ENCODE results near the gene SIK3.

Gene SIK3

DNA sequence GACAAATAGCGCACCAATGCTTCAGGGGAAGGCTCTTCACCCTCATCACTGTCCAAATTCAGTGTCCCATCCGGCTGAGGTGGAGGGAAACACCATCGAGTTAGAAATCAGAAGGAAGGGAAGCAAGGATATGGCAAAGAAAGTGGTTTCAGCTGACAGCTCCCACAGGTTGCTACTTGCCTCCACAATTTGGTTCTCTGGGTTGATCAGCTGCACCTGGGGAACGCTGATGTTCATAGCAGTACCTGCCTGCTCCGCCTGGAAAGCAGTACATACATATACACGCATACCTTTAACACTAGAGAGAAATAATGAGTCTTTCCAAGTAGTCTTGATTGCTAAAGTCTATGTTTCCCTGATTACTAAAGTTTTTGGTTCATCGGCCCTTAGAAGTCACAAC is 223.0 kb downstream of the SIK3 start:
- no peaks in the 10 kb centered on the region for H3K4me1 ChIP-seq (ENCODE audit: control insufficient read depth, insufficient read depth, low read length)
- no peaks in the 10 kb centered on the region for H3K9me3 ChIP-seq (ENCODE audit: control insufficient read depth, insufficient read depth, low read length)
- H3K27me3 ChIP-seq (ENCODE audit: control insufficient read depth, insufficient read depth, low read length) = no peaks in the 10 kb centered on the region
- no peak overlapping the region for H3K4me3 ChIP-seq (ENCODE audit: low read depth, low read length)
- H3K9ac ChIP-seq (ENCODE audit: low read depth, low read length) = no peak overlapping the region
- H3K36me3 ChIP-seq (ENCODE audit: control insufficient read depth, insufficient read depth, low read length) = peaks cover 59% of the 10 kb centered on the region
- no peak overlapping the region for H3K27ac ChIP-seq (ENCODE audit: low read depth, low read length)

DNA sequence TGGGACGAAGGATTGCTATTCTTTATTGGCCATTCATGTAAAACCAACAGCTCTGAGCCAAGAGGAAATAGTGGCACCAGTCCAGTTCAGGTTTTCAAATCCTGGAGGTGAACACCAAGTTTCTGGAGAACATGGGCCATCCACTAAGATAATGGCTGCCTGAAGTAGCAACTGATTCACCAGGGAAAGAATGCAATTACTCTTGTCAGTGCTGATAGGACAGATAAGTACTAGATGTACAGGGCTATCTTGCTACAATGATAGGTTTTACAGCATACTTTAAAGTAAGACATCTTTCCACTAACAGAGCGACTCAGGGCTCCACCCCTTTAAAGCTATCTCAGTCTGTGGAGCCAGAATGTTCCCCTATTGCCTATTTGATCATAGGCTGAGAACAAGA is 224.0 kb downstream of the SIK3 start:
- Histone ChIP-seq H3K4me1 (ENCODE audit: control insufficient read depth, insufficient read depth, low read length) (no peaks in the 10 kb centered on the region), H3K36me3 (ENCODE audit: control insufficient read depth, insufficient read depth, low read length) (peaks cover 68% of the 10 kb centered on the region), H3K9ac (ENCODE audit: low read depth, low read length) (no peak overlapping the region), H3K4me3 (ENCODE audit: low read depth, low read length) (no peak overlapping the region), H3K27me3 (ENCODE audit: control insufficient read depth, insufficient read depth, low read length) (no peaks in the 10 kb centered on the region), H3K9me3 (ENCODE audit: control insufficient read depth, insufficient read depth, low read length) (no peaks in the 10 kb centered on the region), H3K27ac (ENCODE audit: low read depth, low read length) (no peak overlapping the region)

DNA sequence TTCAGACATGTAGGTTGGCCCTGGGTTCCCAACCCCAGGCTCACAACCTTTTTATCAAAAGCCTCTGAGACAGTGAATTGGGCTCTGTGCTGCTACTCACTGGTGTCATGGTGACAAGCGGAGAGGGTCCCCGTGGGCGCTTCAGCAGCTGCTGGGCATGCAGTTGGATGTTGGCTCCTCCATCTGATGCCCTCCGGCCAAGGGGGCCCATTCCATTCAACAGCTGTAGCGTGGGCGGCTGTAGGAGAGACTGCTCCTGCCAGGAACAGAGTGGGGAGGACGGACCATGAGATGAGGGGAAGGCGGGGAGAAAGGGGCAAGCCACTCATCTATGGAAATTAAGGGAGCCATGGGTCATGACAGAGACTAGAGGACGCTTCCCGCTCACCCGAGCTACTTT is 224.8 kb downstream of the SIK3 start:
- H3K9ac ChIP-seq (ENCODE audit: low read depth, low read length) = no peak overlapping the region
- no peaks in the 10 kb centered on the region for H3K9me3 ChIP-seq (ENCODE audit: control insufficient read depth, insufficient read depth, low read length)
- H3K4me3 ChIP-seq (ENCODE audit: low read depth, low read length) = no peak overlapping the region
- no peak overlapping the region for H3K27ac ChIP-seq (ENCODE audit: low read depth, low read length)
- no peaks in the 10 kb centered on the region for H3K4me1 ChIP-seq (ENCODE audit: control insufficient read depth, insufficient read depth, low read length)
- H3K36me3 ChIP-seq (ENCODE audit: control insufficient read depth, insufficient read depth, low read length) = peaks cover 73% of the 10 kb centered on the region
- no peaks in the 10 kb centered on the region for H3K27me3 ChIP-seq (ENCODE audit: control insufficient read depth, insufficient read depth, low read length)

DNA sequence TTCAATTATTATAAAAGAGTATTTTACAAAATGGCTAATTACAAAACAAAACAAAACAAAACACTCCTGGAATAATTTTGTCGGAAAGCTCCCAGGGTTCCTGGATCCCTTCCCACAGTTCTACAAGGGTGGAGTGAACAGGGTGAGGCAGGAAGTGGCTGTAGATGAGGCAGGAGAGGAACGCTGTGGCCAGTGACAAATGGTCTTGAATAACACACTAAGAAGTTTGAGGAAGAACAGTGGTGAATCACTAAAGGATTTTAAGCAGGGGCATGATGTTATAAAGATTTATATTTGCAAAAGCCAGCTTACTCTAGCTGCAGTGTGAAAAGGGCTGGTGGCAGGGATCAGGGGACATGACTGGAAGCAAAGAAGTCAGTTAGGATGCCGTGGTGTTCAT is 227.0 kb downstream of the SIK3 start:
- Histone ChIP-seq H3K27ac (ENCODE audit: low read depth, low read length) (no peak overlapping the region), H3K9ac (ENCODE audit: low read depth, low read length) (no peak overlapping the region), H3K4me1 (ENCODE audit: control insufficient read depth, insufficient read depth, low read length) (no peaks in the 10 kb centered on the region), H3K9me3 (ENCODE audit: control insufficient read depth, insufficient read depth, low read length) (no peaks in the 10 kb centered on the region), H3K27me3 (ENCODE audit: control insufficient read depth, insufficient read depth, low read length) (no peaks in the 10 kb centered on the region), H3K4me3 (ENCODE audit: low read depth, low read length) (no peak overlapping the region), H3K36me3 (ENCODE audit: control insufficient read depth, insufficient read depth, low read length) (peaks cover 90% of the 10 kb centered on the region)

DNA sequence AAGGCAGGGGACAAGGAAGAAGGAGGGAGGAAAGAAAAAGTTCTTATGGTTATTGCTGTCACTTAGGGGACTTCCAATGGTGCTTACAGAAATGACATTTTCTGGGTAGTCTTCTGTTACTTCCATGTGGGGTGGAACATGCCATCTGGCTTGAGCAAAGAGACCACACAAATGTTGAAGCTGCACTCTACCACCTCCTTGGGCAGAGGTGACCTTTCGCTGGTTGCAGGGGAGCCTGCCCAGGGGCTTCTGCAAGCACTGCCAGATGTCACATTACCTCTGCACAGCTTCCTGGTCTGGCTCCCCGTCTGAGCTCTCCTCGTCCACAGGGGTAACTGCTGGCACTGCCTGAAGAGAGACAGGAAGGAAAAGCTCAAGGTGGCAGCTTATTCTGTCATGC is 228.2 kb downstream of the SIK3 start:
- H3K27me3 ChIP-seq (ENCODE audit: control insufficient read depth, insufficient read depth, low read length) = no peaks in the 10 kb centered on the region
- no peak overlapping the region for H3K27ac ChIP-seq (ENCODE audit: low read depth, low read length)
- no peaks in the 10 kb centered on the region for H3K9me3 ChIP-seq (ENCODE audit: control insufficient read depth, insufficient read depth, low read length)
- H3K4me1 ChIP-seq (ENCODE audit: control insufficient read depth, insufficient read depth, low read length) = no peaks in the 10 kb centered on the region
- no peak overlapping the region for H3K4me3 ChIP-seq (ENCODE audit: low read depth, low read length)
- peaks cover 92% of the 10 kb centered on the region for H3K36me3 ChIP-seq (ENCODE audit: control insufficient read depth, insufficient read depth, low read length)
- H3K9ac ChIP-seq (ENCODE audit: low read depth, low read length) = no peak overlapping the region

DNA sequence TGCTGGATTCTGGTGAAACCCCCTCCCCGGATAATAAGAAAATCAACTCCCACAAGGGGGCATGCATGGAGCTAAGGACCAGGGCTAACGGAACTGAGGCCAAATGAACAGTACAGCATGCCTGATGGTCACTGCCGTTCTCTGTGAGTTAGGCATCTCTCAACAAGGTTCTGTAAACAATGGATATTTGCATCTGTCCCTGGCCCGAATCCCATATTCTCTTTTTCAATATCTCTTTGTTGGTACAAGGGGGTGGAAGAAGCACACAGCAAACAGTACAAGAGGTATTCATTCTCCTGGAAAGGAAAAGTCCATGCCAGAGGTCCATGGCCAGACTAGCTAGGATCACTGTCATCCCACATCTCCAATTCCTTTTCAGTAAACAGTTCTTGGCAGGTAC is 228.6 kb downstream of the SIK3 start:
- Histone ChIP-seq H3K36me3 (ENCODE audit: control insufficient read depth, insufficient read depth, low read length) (peaks cover 92% of the 10 kb centered on the region), H3K9ac (ENCODE audit: low read depth, low read length) (no peak overlapping the region), H3K27ac (ENCODE audit: low read depth, low read length) (no peak overlapping the region), H3K4me1 (ENCODE audit: control insufficient read depth, insufficient read depth, low read length) (no peaks in the 10 kb centered on the region), H3K27me3 (ENCODE audit: control insufficient read depth, insufficient read depth, low read length) (no peaks in the 10 kb centered on the region), H3K9me3 (ENCODE audit: control insufficient read depth, insufficient read depth, low read length) (no peaks in the 10 kb centered on the region), H3K4me3 (ENCODE audit: low read depth, low read length) (no peak overlapping the region)

DNA sequence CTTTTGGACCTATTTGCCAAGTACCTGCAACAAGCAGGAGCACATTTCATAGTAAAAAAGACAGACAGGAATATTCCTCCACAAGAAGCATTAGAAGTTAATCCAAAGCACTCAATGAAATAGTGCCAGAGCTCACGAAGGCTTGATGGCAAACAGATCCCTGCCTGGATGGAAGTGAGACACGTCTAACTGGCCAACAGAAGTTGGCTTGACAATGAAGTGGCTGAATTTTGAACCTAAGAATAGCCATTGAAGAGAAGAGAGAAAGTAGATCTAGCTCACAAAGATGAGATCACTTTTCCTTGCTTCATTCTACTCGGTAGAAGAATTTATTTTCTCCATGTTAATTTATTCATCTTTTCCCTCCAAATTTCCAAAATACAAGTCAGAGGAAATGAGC is 230.2 kb downstream of the SIK3 start:
- Histone ChIP-seq H3K9me3 (ENCODE audit: control insufficient read depth, insufficient read depth, low read length) (no peaks in the 10 kb centered on the region), H3K36me3 (ENCODE audit: control insufficient read depth, insufficient read depth, low read length) (peaks cover 92% of the 10 kb centered on the region), H3K27me3 (ENCODE audit: control insufficient read depth, insufficient read depth, low read length) (no peaks in the 10 kb centered on the region), H3K4me1 (ENCODE audit: control insufficient read depth, insufficient read depth, low read length) (no peaks in the 10 kb centered on the region), H3K4me3 (ENCODE audit: low read depth, low read length) (no peak overlapping the region), H3K9ac (ENCODE audit: low read depth, low read length) (no peak overlapping the region), H3K27ac (ENCODE audit: low read depth, low read length) (no peak overlapping the region)

DNA sequence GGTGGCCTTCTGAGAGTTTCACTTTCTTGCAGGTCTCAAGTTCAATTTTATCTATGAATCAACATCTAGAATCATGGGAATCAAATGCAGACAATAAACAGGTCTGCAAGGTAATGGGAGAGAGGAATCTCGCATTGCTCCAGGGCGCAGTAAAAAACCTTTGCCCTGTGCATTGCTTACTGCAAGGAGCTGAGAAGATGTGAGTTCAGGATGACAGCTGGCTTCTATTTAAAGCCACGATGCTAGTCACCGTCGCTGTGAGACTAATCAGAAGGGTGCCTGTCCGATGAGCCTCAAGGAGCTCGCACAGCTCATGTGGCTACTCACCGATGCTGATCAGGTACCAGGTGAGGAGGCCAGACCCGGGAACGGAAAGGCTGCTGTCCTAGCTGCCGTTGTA is 230.6 kb downstream of the SIK3 start:
- H3K27me3 ChIP-seq (ENCODE audit: control insufficient read depth, insufficient read depth, low read length) = no peaks in the 10 kb centered on the region
- H3K4me1 ChIP-seq (ENCODE audit: control insufficient read depth, insufficient read depth, low read length) = no peaks in the 10 kb centered on the region
- no peak overlapping the region for H3K9ac ChIP-seq (ENCODE audit: low read depth, low read length)
- H3K4me3 ChIP-seq (ENCODE audit: low read depth, low read length) = no peak overlapping the region
- H3K36me3 ChIP-seq (ENCODE audit: control insufficient read depth, insufficient read depth, low read length) = peaks cover 89% of the 10 kb centered on the region
- no peaks in the 10 kb centered on the region for H3K9me3 ChIP-seq (ENCODE audit: control insufficient read depth, insufficient read depth, low read length)
- H3K27ac ChIP-seq (ENCODE audit: low read depth, low read length) = no peak overlapping the region

DNA sequence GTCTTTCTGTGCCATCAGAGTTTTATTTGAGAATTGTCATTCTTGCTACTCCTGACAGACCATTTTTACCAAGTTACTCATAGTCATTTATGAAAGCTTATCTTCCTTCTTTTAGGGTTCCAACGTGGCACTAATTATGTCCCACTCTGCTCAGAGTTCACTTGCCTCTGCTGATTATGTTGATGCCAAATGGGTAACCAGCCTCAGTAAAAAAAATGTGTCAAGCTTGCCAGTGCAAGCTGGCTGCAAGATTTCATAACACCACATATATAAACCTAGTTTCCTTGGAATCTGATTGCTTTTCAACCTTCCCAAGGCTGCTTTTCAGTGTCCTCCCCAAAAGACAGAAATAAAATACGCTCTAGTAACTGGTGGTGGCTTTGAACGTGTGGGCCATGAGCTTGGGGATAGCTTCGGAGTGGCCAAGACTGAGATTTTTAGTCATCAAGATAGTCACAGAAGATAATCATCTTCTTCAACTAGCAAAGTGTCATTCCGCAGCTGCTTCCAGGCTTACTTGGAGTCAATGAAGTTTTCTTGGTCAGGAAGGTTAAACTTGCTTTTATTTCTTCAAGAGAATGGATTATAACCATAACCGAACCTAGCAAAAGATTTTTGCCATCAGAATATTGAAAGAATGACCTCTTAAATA is 231.3 kb downstream of the SIK3 start:
- Histone ChIP-seq H3K4me3 (ENCODE audit: low read depth, low read length) (no peak overlapping the region), H3K27ac (ENCODE audit: low read depth, low read length) (no peak overlapping the region), H3K27me3 (ENCODE audit: control insufficient read depth, insufficient read depth, low read length) (no peaks in the 10 kb centered on the region), H3K9me3 (ENCODE audit: control insufficient read depth, insufficient read depth, low read length) (no peaks in the 10 kb centered on the region), H3K9ac (ENCODE audit: low read depth, low read length) (no peak overlapping the region), H3K4me1 (ENCODE audit: control insufficient read depth, insufficient read depth, low read length) (no peaks in the 10 kb centered on the region), H3K36me3 (ENCODE audit: control insufficient read depth, insufficient read depth, low read length) (peaks cover 89% of the 10 kb centered on the region)

DNA sequence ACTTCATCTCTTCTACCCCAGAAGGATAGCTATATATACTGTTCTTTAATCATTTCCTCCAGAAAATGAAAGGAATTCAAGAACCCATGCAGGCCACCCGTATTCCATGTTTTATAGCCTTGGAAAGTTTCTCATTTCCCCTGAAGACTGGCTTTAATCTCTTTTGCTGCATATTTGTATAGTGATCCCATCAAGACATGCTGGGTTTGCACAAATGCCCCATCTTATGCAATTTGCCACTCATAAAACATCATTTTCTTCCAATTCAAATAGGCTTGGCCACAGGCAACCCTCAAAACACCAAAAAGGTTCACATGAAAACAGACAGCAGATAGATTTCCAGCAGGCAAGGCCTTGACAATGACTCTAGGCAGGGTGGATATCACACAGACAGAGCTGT is 232.5 kb downstream of the SIK3 start:
- no peaks in the 10 kb centered on the region for H3K27me3 ChIP-seq (ENCODE audit: control insufficient read depth, insufficient read depth, low read length)
- H3K9me3 ChIP-seq (ENCODE audit: control insufficient read depth, insufficient read depth, low read length) = no peaks in the 10 kb centered on the region
- H3K9ac ChIP-seq (ENCODE audit: low read depth, low read length) = no peak overlapping the region
- no peak overlapping the region for H3K4me3 ChIP-seq (ENCODE audit: low read depth, low read length)
- H3K4me1 ChIP-seq (ENCODE audit: control insufficient read depth, insufficient read depth, low read length) = no peaks in the 10 kb centered on the region
- H3K27ac ChIP-seq (ENCODE audit: low read depth, low read length) = no peak overlapping the region
- H3K36me3 ChIP-seq (ENCODE audit: control insufficient read depth, insufficient read depth, low read length) = peaks cover 89% of the 10 kb centered on the region

DNA sequence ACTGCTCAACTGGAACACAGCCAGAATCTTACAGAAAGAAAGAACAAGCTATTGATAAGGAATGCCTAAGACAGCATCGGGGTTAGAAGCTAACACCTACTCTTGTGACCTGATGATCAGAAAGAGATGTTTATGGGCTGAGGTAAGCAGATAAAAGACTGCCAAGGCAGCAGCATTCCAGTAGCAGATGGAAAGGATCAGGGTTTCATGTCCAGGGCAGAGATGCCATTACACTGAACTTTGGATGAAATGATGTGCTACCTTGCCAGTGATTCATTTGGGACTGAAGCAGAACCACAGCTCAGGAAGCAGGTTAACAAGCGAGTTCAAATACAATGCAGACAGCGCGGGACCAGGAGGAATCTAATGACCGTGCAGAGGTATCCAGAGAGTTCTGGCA is 233.7 kb downstream of the SIK3 start:
- Histone ChIP-seq H3K27ac (ENCODE audit: low read depth, low read length) (no peak overlapping the region), H3K9me3 (ENCODE audit: control insufficient read depth, insufficient read depth, low read length) (no peaks in the 10 kb centered on the region), H3K36me3 (ENCODE audit: control insufficient read depth, insufficient read depth, low read length) (peaks cover 85% of the 10 kb centered on the region), H3K9ac (ENCODE audit: low read depth, low read length) (no peak overlapping the region), H3K4me1 (ENCODE audit: control insufficient read depth, insufficient read depth, low read length) (no peaks in the 10 kb centered on the region), H3K4me3 (ENCODE audit: low read depth, low read length) (no peak overlapping the region), H3K27me3 (ENCODE audit: control insufficient read depth, insufficient read depth, low read length) (no peaks in the 10 kb centered on the region)

DNA sequence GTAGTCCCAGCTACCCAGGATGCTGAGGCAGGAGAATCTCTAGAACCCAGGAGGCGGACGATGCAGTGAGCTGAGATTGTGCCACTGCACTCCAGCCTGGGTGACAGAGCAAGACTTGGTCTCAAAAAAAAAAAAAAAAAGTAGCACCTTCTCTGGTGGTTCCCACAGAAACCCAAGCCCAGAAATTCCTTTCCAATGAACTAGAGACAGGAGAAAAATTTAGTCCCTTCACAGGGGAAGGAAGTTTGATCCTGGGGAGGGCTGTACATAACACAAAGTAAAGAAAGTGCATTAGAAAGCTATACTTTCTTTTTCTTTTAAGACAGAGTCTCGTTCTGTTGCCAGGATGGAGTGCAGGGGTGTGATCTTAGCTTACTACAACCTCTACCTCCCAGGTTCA is 235.3 kb downstream of the SIK3 start:
- H3K9ac ChIP-seq (ENCODE audit: low read depth, low read length) = no peak overlapping the region
- no peak overlapping the region for H3K4me3 ChIP-seq (ENCODE audit: low read depth, low read length)
- no peaks in the 10 kb centered on the region for H3K4me1 ChIP-seq (ENCODE audit: control insufficient read depth, insufficient read depth, low read length)
- no peaks in the 10 kb centered on the region for H3K27me3 ChIP-seq (ENCODE audit: control insufficient read depth, insufficient read depth, low read length)
- H3K9me3 ChIP-seq (ENCODE audit: control insufficient read depth, insufficient read depth, low read length) = no peaks in the 10 kb centered on the region
- no peak overlapping the region for H3K27ac ChIP-seq (ENCODE audit: low read depth, low read length)
- peaks cover 89% of the 10 kb centered on the region for H3K36me3 ChIP-seq (ENCODE audit: control insufficient read depth, insufficient read depth, low read length)
